IMR-90 (cell line): ENCODE measurements around the gene DGKZ.

Source experiments
- FOS ChIP-seq: fragments of 150-350 bp; IDR thresholded peaks from 2 replicates; pipeline ENCODE4 v1.6.1; 2016; ENCODE audit warnings: low read depth, low read length
- MXI1 ChIP-seq: IDR thresholded peaks from 2 replicates; pipeline ENCODE4 v1.6.1; 2012; ENCODE audit warnings: low read depth, mild to moderate bottlenecking, low read length, moderate library complexity, borderline replicate concordance
- POLR2A ChIP-seq: IDR thresholded peaks from 2 replicates; pipeline ENCODE4 v1.6.1; 2012; ENCODE audit warnings: mild to moderate bottlenecking, low read depth, low read length
- RAD21 ChIP-seq: IDR thresholded peaks from 2 replicates; pipeline ENCODE4 v1.6.1; 2012; ENCODE audit warnings: low read length, improper control_type of control experiment
- RFX5 ChIP-seq: IDR thresholded peaks from 2 replicates; pipeline ENCODE4 v1.8.0; 2012; ENCODE audit warnings: low read depth, mild to moderate bottlenecking, low read length, moderate library complexity
- SMC3 ChIP-seq: fragments of 150-350 bp; IDR thresholded peaks from 2 replicates; pipeline ENCODE4 v1.6.1; 2016; ENCODE audit warnings: low read depth, mild to moderate bottlenecking, antibody characterized with exemption, low read length, moderate library complexity
- TF ChIP-seq, protein P1 (sequence below): conservative IDR thresholded peaks from 2 replicates; pipeline ENCODE4 v1.5.1; 2012; ENCODE audit warnings: mild to moderate bottlenecking, low read depth, low read length, improper control_type of control experiment
- TF ChIP-seq, protein P2 (sequence below): fragments of 150-350 bp; IDR thresholded peaks from 2 replicates; pipeline ENCODE4 v1.6.1; 2017; ENCODE audit warnings: mild to moderate bottlenecking, antibody characterized with exemption, low read length, low read depth

DNA sequence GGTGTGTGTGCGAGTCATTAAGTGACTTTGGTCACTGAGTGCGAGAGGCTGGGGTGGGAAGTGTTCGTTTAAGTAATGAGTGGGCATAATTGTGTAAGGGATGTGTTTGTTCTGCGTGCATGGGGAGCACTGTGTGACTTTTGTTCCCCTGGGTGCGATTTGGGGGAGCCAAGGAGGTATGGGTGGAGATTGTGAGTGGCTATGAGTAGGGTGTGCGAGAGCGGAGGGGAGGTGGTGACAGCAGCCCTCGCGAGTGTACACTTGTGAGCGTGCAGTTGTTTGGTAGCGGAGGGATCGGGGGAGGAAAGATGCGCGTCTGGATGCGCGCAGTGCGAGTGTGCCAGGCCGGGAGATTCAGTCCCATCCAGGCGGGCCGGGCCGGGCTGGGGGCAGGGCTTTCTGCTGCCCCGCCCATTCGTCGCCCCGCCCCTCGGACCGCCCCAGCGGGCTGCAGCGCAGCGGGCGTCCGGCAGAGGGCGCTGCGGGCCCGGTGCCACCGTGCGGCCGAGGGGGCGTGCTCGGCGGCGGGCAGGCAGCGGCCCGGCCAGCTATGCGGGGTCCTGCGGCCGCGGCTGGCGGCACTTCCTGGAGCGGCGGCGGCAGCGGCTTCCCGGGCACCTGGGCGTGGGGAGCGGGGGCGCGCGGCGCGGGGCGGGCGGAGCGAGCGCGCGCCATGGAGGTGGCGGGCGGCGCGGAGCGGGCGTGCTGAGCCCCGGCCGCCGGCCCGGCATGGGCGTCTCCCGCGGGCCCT lies at the start of gene DGKZ:
- TF ChIP-seq MXI1 (peak; percentile 72; the same call in 1 of the 2 replicates), FOS (no peak), POLR2A (no peak), SMC3 (peak; percentile 66), RFX5 (no peak), RAD21 (peak; percentile 65)
- TF ChIP-seq, protein P1, sequence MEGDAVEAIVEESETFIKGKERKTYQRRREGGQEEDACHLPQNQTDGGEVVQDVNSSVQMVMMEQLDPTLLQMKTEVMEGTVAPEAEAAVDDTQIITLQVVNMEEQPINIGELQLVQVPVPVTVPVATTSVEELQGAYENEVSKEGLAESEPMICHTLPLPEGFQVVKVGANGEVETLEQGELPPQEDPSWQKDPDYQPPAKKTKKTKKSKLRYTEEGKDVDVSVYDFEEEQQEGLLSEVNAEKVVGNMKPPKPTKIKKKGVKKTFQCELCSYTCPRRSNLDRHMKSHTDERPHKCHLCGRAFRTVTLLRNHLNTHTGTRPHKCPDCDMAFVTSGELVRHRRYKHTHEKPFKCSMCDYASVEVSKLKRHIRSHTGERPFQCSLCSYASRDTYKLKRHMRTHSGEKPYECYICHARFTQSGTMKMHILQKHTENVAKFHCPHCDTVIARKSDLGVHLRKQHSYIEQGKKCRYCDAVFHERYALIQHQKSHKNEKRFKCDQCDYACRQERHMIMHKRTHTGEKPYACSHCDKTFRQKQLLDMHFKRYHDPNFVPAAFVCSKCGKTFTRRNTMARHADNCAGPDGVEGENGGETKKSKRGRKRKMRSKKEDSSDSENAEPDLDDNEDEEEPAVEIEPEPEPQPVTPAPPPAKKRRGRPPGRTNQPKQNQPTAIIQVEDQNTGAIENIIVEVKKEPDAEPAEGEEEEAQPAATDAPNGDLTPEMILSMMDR, result peak; percentile 98
- TF ChIP-seq, protein P2, sequence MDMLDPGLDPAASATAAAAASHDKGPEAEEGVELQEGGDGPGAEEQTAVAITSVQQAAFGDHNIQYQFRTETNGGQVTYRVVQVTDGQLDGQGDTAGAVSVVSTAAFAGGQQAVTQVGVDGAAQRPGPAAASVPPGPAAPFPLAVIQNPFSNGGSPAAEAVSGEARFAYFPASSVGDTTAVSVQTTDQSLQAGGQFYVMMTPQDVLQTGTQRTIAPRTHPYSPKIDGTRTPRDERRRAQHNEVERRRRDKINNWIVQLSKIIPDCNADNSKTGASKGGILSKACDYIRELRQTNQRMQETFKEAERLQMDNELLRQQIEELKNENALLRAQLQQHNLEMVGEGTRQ, result no peak
